NOMO-1 treated with DMSO at 0.1 percent for 48 hours (cell line): ENCODE data around the gene ATXN7L1.
"Not testable (repeated sequence)": the region's sequence is repeated elsewhere in the genome, so short reads cannot be mapped to it uniquely, and the experiment has no call there.

Experiments used
- DNase-seq: peaks from one replicate; lab custom pipeline; 2025; ENCODE audit not compliant: unreplicated experiment; lab: John Stamatoyannopoulos, UW

ATXN7L1 gene

GRCh38 chr7:105622106-105622731 is 254.2 kb downstream of the ATXN7L1 start:
- DNase-seq = no peak

GRCh38 chr7:105621617-105622016 is 254.8 kb downstream of the ATXN7L1 start:
- no peak for DNase-seq

- no peak for DNase-seq
These were observed 255.2 kb downstream of the ATXN7L1 start for GRCh38 chr7:105621176-105621575.

- no peak for DNase-seq
These were observed 256.8 kb downstream of the ATXN7L1 start for GRCh38 chr7:105619590-105619989.

- DNase-seq = no peak
These were observed 258.4 kb downstream of the ATXN7L1 start for GRCh38 chr7:105618016-105618296.

- DNase-seq = no peak
These were observed 259.0 kb downstream of the ATXN7L1 start for GRCh38 chr7:105617280-105618015.

GRCh38 chr7:105614341-105614840 is 262.0 kb downstream of the ATXN7L1 start:
- DNase-seq = no peak

- DNase-seq = no peak
These were observed 262.6 kb downstream of the ATXN7L1 start for GRCh38 chr7:105613611-105614330.

GRCh38 chr7:105612806-105613205 is 263.6 kb downstream of the ATXN7L1 start:
- DNase-seq = no peak

- no peak for DNase-seq
These were observed 264.3 kb downstream of the ATXN7L1 start for GRCh38 chr7:105611856-105612775.

- no peak for DNase-seq
These were observed 266.1 kb downstream of the ATXN7L1 start for GRCh38 chr7:105610165-105610930.

- DNase-seq = no peak
These were observed 273.8 kb downstream of the ATXN7L1 start for GRCh38 chr7:105602325-105603305.

GRCh38 chr7:105600720-105601550 is 275.5 kb downstream of the ATXN7L1 start:
- no peak for DNase-seq

GRCh38 chr7:105599551-105599950 is 276.8 kb downstream of the ATXN7L1 start:
- DNase-seq = no peak

- not testable (repeated sequence) for DNase-seq
These were observed 277.3 kb downstream of the ATXN7L1 start for GRCh38 chr7:105599080-105599479.

- no peak for DNase-seq
These were observed 279.5 kb downstream of the ATXN7L1 start for GRCh38 chr7:105596866-105597265.

GRCh38 chr7:105594034-105594433 is 282.4 kb downstream of the ATXN7L1 start:
- DNase-seq = no peak

- DNase-seq = no peak
These were observed 284.9 kb downstream of the ATXN7L1 start for GRCh38 chr7:105591522-105591921.
